HG03108 (cell line): ENCODE measurements around the gene TSEN15.

Experiments
- ATAC-seq: cut with Tn5 transposase; IDR thresholded peaks from one replicate; pipeline ENCODE4 v1.9.1; 2021; ENCODE audit warnings: moderate library complexity; ENCODE audit not compliant: unreplicated experiment

TSEN15 gene

GRCh38 chr1:184051485-184052193 is at the start of gene TSEN15:
Gene TSEN15, plus strand, starts transcription at chr1:184051730. Its CDS starts 26 bp downstream, at chr1:184051756.
- ATAC-seq: peak; percentile 96

GRCh38 chr1:184002071-184002470 is 49.5 kb upstream of the TSEN15 start:
- no peak for ATAC-seq

DNA sequence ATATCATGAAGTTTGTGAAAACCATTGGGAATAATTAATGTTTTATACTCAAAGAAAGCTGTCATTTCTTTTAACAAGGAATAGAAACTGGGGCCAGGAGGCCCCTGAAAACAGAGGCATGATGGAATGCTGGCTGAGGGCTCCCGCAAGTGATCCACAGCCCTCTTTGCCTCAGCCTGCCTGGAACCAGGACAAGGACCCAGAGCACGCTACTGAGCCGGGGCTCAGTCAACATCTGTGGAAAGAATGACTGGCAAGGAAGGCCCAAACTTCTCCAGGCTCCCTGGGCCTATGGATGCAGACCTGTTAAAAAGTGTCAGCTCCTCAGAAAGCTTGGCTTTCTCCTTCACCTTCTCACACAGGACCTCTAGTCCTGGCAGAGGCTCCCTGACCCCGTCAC is 46.6 kb upstream of the TSEN15 start:
- no peak for ATAC-seq

DNA sequence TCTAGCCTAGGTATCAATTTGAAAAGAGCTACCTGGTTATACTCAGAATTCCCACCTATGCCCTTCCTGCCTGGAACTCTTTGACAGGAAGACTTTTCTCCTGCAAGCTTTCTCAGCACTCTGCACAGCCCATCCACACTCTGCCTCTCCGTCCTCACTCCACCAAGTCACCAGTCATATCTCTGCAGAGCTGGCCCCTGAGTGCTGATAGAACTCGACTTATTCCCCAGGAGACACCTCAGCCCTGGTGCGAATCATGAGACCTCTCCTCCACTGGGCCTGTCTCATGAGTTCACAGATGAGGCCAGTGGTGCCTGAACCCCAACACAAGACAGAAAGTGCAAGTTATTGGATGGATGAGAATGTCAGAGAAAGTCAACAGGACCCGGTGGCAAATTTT is 46.0 kb upstream of the TSEN15 start:
- ATAC-seq: no peak

DNA sequence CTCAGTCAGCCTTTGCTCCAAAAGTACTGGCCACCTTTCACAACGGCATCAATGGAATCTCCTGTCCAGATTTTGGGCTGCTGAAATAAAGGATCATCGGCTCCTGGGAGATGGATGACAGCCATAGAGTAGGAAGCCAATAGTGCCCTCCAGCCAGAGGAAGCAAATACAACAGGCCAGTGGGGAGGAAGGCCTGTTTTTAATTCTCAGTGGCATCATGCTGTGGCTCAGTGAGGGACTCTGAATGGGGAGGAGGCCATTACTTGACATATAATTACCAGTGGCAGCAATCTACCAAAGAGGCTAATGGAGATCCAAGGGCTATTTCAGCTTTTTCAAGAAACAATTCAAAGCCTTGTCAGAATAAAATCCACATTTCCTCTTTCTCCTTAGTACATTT is 40.7 kb upstream of the TSEN15 start:
- ATAC-seq: no peak

DNA sequence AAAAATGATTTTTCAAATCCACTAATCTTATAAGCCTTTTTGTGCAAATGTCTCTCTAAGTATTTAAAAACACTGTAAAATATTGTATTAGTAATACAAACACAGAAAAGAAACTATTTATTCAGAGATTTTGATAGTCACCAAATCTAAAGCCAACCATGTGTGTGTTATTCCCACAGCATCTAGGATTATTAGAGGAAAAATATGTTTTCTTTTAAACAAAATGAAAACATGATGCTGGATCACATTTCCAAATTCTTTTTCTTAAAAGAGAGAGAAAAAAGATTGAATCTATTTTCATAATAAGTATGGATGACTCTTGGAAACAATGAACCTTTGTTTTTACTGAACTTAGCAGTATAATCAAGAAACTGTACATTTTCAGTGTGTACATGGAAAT is 39.3 kb upstream of the TSEN15 start:
- no peak for ATAC-seq

- no peak for ATAC-seq
Measured at GRCh38 chr1:184014271-184014670, 37.3 kb upstream of the TSEN15 start.

DNA sequence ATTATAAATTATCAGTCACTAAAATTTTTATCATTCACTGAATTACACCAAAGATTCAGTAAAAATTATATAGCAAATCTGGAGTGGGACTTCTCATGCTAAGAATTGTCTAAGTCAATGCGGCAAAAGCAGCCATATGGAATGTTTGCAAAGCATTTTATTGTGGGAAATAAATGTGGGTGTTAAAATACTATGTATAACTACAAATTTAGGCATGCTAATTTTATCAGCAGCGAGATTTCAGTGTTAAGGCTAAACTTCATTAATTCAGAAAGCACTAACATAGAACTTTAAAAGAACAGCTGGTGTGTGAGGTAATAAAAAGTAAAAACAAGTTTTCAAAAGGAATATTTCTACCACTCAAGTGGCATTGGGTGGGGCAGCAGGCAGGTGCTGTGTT is 35.4 kb upstream of the TSEN15 start:
- no peak for ATAC-seq

GRCh38 chr1:184017306-184017705 is 34.2 kb upstream of the TSEN15 start:
- no peak for ATAC-seq

DNA sequence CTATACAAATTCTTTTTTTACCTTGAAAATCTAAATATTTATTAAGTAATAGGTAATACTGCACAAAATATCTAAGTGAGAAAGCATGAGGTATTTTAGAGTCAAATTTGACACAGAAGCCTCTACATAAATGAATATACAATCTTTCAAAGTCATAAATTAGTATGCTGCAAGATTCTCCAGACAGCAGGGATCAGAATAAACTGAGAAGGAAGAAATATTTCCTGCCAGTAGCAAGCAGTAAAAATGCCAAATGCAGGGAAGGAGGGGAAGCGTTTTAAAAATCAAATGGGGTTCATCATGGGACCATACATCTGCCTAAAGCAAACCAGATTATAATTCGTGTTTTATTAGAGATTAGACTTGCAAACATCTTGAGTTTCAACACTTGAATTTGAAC is 32.9 kb upstream of the TSEN15 start:
- no peak for ATAC-seq

DNA sequence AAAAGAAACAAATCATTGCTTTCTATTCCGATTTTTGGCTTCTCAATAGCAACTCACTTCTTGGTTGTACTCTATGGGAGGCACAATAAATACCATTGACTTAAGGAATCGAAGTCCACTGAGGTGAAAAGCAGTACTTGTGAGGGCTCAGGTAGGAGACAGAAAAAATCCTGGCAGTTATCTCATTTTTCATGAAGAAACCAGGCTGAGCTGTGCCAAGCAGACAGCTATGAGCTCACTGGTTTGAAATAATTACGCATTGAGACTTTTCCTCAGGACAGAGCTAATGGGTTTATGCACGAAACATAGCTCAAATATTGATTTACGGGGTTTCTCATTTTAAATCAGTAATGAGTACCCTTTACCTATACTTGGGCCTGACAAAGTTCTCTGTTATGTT is 32.5 kb upstream of the TSEN15 start:
- no peak for ATAC-seq

DNA sequence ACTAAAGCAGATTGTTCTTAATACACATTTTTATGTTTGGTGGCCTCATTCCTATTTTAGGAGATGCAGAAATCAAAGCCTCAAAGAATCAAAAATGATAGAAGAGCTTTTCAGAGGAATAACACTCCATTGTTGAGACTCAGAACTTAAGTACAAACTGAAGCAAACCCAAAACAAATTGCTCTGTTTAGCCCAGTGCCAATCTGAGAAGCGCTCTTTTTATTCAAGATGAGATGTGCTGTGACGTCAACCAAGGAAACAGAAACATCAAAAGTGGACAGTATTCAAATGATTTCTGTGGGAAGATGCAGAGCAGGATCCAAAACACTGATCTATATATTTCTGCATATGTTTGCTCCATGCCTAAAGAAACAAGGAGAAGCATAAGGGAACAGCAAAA is 32.0 kb upstream of the TSEN15 start:
- ATAC-seq: no peak

GRCh38 chr1:184020328-184020727 is 31.2 kb upstream of the TSEN15 start:
- no peak for ATAC-seq

DNA sequence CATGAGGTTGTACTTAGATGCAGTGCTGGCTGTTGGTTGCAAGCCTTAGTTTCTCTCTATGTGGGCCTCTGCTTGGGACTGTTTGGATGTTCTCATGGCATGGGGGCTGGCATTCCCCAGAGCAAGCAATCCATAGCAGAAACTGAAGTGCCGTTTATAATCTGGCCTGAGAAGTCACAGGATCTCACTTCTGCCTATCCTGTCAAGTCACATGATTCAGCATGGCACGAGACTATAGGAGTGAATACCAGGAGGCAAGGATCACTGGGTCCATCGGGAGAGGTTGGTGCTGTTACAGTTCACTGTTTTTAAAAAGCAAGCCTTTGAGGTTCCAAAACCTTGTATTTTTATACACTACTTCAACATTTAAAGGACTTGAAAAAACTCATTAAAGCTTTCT is 30.7 kb upstream of the TSEN15 start:
- ATAC-seq: no peak

DNA sequence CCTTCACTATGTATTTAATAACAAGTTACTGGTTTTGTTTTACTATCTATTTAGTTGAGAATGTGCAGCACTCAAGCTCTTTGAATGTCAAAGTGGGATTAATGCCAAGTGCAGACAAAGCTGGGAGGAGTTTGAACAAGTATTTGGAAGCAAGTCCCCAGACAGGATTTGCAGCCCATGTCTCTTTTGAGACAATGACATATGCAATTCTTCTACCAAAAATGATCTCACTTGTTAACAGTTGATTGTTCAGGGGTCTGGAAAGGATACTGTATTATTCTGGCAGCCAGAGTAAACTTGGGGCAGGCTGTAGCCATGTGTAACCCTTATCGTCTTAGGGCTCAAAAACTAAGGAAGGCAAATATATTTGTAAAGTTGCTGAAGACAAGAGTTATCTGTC is 29.8 kb upstream of the TSEN15 start:
- no peak for ATAC-seq

- no peak for ATAC-seq
Measured at GRCh38 chr1:184022668-184023067, 28.9 kb upstream of the TSEN15 start.

GRCh38 chr1:184023171-184023570 is 28.4 kb upstream of the TSEN15 start:
- no peak for ATAC-seq

- ATAC-seq: no peak
Measured at GRCh38 chr1:184025242-184025675, 26.3 kb upstream of the TSEN15 start.

DNA sequence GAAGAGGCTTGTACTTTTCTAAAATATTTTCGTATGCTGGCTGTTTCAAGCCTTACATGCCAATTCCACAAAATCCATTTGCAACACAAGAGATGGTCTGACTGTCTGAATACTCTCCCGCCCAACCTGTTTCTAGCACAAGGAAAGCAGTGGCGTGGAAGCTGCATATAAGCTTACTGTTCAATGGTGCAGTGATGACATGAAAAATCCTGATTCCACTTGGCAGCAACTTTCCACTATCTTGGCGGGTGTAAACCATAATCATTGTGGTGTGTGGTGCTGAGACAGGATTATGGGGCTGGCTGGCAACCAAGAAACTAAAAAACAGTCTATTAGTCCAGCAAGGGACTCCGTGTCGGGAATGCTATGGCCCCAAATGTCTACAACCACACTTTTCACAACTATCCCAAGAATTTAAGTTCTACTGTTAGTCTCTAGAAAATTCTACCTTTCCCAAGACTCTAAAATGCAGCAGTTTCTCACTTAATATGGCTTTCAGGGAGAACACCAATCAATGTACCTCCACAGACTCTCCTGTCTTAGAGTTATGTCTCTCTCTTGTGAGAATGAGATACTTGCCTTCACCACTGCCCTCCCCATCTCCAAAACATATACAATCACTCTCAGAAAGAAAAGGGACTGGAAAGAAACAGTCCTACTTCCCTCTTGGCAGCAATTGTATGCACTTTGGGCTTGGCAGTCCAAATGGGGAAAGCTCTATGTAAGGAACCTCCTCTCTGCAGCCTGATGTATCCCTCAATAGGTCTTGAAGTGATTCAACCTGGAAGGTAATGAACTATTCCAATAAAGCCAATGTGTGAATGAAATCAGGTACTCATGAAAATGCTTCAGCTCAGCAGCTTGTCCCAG is 23.5 kb upstream of the TSEN15 start:
- ATAC-seq: no peak

- no peak for ATAC-seq
Measured at GRCh38 chr1:184028854-184029623, 22.5 kb upstream of the TSEN15 start.

GRCh38 chr1:184030433-184031091 is 21.0 kb upstream of the TSEN15 start:
- no peak for ATAC-seq
